ENCODE measurements around the gene PKIG.

DNA sequence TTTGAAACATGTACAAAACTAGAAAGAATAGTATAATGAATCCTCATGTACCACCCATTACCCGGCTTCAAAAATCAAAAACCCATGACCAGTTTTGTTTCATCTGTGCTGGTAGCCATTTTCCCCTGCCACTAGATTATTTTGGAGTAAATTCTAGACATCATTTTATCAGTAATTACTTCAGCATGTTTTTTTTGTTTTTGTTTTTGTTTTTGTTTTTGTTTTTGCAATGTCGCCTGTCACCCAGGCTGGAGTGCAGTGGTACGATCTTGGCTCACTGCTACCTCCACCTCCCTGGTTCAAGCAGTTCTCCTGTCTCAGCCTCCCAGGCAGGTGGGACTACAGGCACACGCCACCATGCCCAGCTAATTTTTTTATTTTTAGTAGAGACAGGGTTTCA, 8.0 kb upstream of the PKIG start:
- TF ChIP-seq POLR2A (IDR thresholded peaks at IDR 0.05): no peak
- TF ChIP-seq, protein P1, sequence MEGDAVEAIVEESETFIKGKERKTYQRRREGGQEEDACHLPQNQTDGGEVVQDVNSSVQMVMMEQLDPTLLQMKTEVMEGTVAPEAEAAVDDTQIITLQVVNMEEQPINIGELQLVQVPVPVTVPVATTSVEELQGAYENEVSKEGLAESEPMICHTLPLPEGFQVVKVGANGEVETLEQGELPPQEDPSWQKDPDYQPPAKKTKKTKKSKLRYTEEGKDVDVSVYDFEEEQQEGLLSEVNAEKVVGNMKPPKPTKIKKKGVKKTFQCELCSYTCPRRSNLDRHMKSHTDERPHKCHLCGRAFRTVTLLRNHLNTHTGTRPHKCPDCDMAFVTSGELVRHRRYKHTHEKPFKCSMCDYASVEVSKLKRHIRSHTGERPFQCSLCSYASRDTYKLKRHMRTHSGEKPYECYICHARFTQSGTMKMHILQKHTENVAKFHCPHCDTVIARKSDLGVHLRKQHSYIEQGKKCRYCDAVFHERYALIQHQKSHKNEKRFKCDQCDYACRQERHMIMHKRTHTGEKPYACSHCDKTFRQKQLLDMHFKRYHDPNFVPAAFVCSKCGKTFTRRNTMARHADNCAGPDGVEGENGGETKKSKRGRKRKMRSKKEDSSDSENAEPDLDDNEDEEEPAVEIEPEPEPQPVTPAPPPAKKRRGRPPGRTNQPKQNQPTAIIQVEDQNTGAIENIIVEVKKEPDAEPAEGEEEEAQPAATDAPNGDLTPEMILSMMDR (IDR thresholded peaks at IDR 0.05): no peak
